Testis (tissue), 2 donors: ENCODE measurements around the gene COL26A1.

Experiments
- POLR2A ChIP-seq: fragments of 450-650 bp; IDR thresholded peaks from one replicate; pipeline ENCODE4 v1.6.1; 2017; ENCODE audit warnings: antibody characterized with exemption, mild to moderate bottlenecking, moderate library complexity
- TF ChIP-seq, protein P1 (sequence below), 3 experiments: fragments of 450-650 bp in 2 of 3; fragments of 200-600 bp in 1 of 3; sonication (generic) in 1 of 3; IDR thresholded peaks; one replicate each; pipeline ENCODE4 v1.5.1; 2016 to 2019; ENCODE audit warnings: antibody characterized with exemption in 3 of 3, mild to moderate bottlenecking in 2 of 3, moderate library complexity in 1 of 3

DNA sequence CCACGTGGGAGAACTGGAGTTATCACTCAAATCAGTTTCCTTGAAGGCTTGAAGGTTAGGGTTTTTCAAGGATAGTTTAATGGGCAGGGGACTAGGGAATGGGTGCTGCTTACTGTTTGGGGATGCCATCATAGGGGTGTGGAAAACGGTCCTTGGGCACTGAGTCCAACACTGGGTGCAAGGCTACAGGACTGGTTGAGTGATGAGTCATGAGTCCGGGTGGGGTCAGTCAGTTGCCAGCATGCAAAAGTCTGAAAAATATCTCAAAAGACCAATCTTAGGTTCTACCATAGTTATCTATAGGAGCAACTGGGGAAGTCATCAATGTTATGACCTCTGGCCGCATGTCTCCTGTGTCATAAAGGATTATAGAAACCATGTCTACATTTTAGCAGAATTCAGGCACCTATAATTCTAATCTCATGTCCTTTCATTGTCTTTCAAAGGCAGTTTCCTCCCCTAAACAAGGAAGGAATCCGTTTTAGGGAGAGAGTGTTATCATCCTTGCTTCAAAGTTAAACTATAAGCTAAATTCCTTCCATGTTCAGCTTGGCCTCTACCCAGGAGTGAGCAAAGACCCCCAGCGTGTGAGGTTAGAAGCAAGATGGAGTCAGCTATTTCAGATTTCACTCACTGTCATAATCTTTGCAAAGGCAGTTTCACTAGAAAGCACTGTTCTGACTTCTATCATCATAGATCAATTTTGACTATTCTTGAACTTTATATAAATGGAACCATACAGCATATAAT is 94.5 kb downstream of the COL26A1 start:
- TF ChIP-seq POLR2A: no peak
- TF ChIP-seq, protein P1, sequence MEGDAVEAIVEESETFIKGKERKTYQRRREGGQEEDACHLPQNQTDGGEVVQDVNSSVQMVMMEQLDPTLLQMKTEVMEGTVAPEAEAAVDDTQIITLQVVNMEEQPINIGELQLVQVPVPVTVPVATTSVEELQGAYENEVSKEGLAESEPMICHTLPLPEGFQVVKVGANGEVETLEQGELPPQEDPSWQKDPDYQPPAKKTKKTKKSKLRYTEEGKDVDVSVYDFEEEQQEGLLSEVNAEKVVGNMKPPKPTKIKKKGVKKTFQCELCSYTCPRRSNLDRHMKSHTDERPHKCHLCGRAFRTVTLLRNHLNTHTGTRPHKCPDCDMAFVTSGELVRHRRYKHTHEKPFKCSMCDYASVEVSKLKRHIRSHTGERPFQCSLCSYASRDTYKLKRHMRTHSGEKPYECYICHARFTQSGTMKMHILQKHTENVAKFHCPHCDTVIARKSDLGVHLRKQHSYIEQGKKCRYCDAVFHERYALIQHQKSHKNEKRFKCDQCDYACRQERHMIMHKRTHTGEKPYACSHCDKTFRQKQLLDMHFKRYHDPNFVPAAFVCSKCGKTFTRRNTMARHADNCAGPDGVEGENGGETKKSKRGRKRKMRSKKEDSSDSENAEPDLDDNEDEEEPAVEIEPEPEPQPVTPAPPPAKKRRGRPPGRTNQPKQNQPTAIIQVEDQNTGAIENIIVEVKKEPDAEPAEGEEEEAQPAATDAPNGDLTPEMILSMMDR (IDR thresholded peaks at IDR 0.05): no peak
